ENCODE data around the gene FOXN3. TPM values are rescaled to one million over a fixed set of nuclear protein-coding genes. Genes with fewer than 3 reads are reported as not detected.

Gene FOXN3
- total RNA-seq, 4 donors from 2014 or later: 129 to 213 (median 163) TPM

DNA sequence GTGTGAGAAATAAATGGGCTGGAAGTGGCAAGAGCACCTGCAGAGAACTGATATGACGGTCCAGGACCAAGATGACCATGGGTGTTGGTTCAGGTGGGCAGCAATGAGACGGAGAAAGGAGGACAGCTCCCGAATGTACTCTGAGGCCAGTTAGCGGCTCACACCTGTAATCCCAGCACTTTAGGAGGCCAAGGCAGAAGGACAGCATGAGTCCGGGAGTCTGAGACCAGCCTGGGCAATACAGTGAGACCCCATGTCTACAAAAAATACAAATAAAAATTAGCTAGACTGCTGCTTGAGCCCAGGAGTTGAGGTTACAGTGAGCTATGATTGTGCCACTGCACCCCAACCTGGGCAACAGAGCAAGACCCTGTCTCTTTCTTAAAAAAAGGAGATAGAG lies 60.1 kb downstream of the FOXN3 start:
- H3K4me3 ChIP-seq: no peak overlapping the region
- DNase-seq: no peak
- no peaks in the 10 kb centered on the region for H3K9me3 ChIP-seq
- TF ChIP-seq, protein P1, sequence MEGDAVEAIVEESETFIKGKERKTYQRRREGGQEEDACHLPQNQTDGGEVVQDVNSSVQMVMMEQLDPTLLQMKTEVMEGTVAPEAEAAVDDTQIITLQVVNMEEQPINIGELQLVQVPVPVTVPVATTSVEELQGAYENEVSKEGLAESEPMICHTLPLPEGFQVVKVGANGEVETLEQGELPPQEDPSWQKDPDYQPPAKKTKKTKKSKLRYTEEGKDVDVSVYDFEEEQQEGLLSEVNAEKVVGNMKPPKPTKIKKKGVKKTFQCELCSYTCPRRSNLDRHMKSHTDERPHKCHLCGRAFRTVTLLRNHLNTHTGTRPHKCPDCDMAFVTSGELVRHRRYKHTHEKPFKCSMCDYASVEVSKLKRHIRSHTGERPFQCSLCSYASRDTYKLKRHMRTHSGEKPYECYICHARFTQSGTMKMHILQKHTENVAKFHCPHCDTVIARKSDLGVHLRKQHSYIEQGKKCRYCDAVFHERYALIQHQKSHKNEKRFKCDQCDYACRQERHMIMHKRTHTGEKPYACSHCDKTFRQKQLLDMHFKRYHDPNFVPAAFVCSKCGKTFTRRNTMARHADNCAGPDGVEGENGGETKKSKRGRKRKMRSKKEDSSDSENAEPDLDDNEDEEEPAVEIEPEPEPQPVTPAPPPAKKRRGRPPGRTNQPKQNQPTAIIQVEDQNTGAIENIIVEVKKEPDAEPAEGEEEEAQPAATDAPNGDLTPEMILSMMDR (IDR thresholded peaks at IDR 0.05): no peak
- no peak for TF ChIP-seq POLR2A (IDR thresholded peaks at IDR 0.05)
- H3K36me3 ChIP-seq: peaks cover 0 to 9% (median 0%) of the 10 kb centered on the region in 3 donors
- no peak overlapping the region for H3K27ac ChIP-seq
- H3K27me3 ChIP-seq: no peaks in the 10 kb centered on the region
- peaks cover 0 to 14% (median 5%) of the 10 kb centered on the region in 4 donors for H3K4me1 ChIP-seq

DNA sequence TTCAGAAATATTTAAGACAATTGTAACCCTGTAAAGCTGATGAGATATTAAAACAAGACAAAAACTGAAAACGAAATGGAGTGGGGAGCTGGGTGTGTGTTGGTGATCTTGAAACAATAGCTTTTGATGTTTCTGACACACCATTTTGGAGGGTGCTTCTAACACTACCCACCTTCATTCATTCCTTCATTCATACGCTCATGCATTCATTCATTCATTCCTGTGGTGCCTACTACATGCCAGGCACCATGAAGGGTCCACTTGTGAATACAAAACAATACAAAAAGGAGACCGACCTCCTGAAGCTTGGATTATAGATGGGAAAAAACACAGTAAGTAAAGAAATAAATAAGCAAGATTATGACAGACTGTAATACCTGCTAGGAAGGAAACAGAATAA lies 60.5 kb downstream of the FOXN3 start:
- no peaks in the 10 kb centered on the region for H3K27me3 ChIP-seq
- H3K4me1 ChIP-seq: peaks cover 0 to 18% (median 6%) of the 10 kb centered on the region in 4 donors
- H3K4me3 ChIP-seq: no peak overlapping the region
- H3K36me3 ChIP-seq: peaks cover 0 to 9% (median 0%) of the 10 kb centered on the region in 3 donors
- H3K27ac ChIP-seq: no peak overlapping the region
- TF ChIP-seq, protein P1 (IDR thresholded peaks at IDR 0.05): no peak
- no peak for TF ChIP-seq POLR2A (IDR thresholded peaks at IDR 0.05)
- no peak for DNase-seq
- H3K9me3 ChIP-seq: no peaks in the 10 kb centered on the region

DNA sequence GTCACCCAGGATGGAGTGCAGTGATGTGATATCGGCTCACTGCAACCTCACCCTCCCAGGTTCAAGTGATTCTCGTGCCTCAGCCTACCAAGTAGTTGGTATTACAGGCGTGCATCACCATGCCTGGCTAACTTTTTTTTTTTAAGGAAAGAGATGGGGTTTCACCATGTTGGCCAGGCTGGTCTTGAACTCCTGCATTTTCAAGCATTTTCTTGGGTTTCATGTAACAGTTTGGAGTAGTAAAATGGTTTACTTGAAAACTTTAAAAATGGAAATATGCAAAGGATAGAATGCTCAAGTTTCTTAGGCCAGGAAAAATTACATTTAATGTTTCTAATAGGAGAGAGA lies 63.3 kb downstream of the FOXN3 start:
- TF ChIP-seq, protein P1 (IDR thresholded peaks at IDR 0.05): no peak
- no peak for TF ChIP-seq POLR2A (IDR thresholded peaks at IDR 0.05)
- Histone ChIP-seq H3K27ac (peak overlapping the region in 1 of 4 donors; percentile 64), H3K36me3 (peaks cover 0 to 19% (median 0%) of the 10 kb centered on the region in 3 donors), H3K4me1 (peaks cover 0 to 33% (median 6%) of the 10 kb centered on the region in 4 donors), H3K9me3 (no peaks in the 10 kb centered on the region), H3K27me3 (no peaks in the 10 kb centered on the region), H3K4me3 (no peak overlapping the region)
- no peak for DNase-seq

DNA sequence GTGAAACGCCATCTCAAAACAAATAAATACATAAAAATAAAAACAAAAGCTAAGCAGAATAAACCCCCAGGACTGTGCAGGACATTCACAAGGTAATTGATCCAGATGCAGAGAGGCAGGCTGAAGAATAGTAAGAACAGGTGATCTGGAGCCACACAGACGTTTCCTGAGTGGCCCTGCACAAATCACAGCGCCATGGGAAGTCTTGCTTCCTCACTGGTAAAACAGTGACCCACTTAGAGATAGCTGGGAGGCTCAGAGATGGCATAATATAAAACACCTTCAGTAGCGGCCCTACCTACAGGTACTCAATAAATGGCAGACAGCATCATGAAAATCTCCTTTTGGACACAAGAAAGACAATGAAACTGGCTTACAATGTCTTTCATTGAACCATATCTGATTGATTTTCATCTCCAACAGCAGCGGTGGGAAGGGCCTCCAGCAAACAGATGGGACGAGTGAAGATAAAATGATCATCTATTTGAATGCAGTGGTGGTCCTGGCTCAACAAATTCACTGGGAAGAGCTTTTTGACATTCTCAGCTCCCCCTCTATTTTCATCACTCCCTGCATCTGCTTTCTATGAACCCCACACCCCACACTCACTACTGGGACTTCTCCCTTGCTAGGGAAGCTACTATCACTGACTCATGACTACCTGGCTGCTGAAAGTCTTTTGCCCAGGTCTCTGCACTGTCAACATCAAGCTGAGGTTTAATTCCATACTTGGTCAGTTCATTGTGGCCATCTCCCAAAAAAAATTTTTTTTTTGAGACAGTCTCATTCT lies 63.9 kb downstream of the FOXN3 start:
- no peak overlapping the region for H3K4me3 ChIP-seq
- TF ChIP-seq POLR2A (IDR thresholded peaks at IDR 0.05): no peak
- TF ChIP-seq, protein P1 (IDR thresholded peaks at IDR 0.05): no peak
- H3K27me3 ChIP-seq: no peaks in the 10 kb centered on the region
- no peak for DNase-seq
- peaks cover 0 to 33% (median 6%) of the 10 kb centered on the region in 4 donors for H3K4me1 ChIP-seq
- no peaks in the 10 kb centered on the region for H3K9me3 ChIP-seq
- H3K36me3 ChIP-seq: peaks cover 0 to 23% (median 0%) of the 10 kb centered on the region in 3 donors
- peak overlapping the region in 1 of 4 donors; percentile 64 for H3K27ac ChIP-seq

DNA sequence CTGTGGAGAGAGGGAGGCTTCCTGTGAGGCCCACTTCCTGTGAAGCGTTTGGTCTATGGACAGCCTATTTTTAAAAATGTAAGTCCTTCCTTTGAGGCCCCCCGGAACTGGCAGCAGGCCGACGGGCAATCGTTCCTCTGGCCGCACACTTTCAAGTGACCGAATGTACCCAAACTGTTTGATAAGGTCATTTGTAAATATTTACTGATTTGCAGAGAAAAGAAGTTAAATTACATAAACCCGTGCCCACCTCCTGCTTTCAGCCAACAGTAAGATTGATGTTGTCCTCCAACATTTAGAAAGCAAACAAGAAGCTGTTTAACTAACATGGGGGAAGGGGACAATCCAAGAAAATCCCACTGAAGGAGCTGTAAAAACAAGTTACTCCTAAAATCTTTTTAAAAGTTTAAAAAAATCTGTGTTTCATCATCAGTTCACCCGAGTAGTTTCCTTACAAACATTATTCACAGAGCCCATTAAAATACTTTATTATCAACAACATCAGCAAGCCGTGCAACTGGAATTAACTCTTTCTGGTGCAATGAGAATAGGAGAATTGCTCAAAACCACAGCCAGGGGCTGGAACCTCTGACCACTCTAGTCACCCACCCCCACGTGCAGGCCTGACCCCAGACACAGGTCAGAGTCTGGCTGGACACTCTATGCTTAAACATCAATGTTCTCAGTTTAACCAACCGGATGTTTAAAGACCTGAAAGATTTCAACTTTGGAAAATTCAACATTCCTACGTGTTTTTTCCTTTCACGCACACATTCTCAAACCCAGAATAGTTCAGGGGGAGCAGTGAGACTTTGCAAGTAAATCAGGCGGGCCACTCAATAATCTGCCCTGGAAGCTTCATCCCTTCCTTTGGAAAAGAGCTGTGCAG lies 65.3 kb downstream of the FOXN3 start:
- H3K4me1 ChIP-seq: peaks cover 0 to 33% (median 6%) of the 10 kb centered on the region in 4 donors
- peak in 1 of 3 donors; percentile 53 for DNase-seq
- H3K4me3 ChIP-seq: no peak overlapping the region
- H3K27ac ChIP-seq: peak overlapping the region; percentile 34 to 73 (median 62)
- peaks cover 0 to 21% (median 0%) of the 10 kb centered on the region in 3 donors for H3K36me3 ChIP-seq
- H3K9me3 ChIP-seq: no peaks in the 10 kb centered on the region
- no peaks in the 10 kb centered on the region for H3K27me3 ChIP-seq
- TF ChIP-seq, protein P1 (IDR thresholded peaks at IDR 0.05): no peak
- no peak for TF ChIP-seq POLR2A (IDR thresholded peaks at IDR 0.05)
